ENCODE results near the gene C10orf67.

Gene C10orf67

GRCh38 chr10:23381298-23382040 lies 36.9 kb upstream of the C10orf67 start:
- no peak for ATAC-seq
- TF ChIP-seq TSHZ2 (CRISPR knock-in tag; IDR thresholded peaks at IDR 0.05) (no peak), ZNF70 (CRISPR knock-in tag; IDR thresholded peaks at IDR 0.05) (no peak), ZFP30 (CRISPR knock-in tag; IDR thresholded peaks at IDR 0.05) (no peak), BACH2 (CRISPR knock-in tag; IDR thresholded peaks at IDR 0.05; ENCODE audit: borderline replicate concordance) (no peak), OSR1 (CRISPR knock-in tag; IDR thresholded peaks at IDR 0.05) (no peak), CREB5 (CRISPR knock-in tag; IDR thresholded peaks at IDR 0.05; ENCODE audit: low read depth) (no peak), ZC3H10 (CRISPR knock-in tag; IDR thresholded peaks at IDR 0.05) (no peak), ZNF565 (CRISPR knock-in tag; conservative IDR thresholded peaks at IDR 0.05; ENCODE audit: low read depth) (no peak), ZNF8 (CRISPR knock-in tag; IDR thresholded peaks at IDR 0.05) (no peak)

GRCh38 chr10:23379686-23380085 lies 35.1 kb upstream of the C10orf67 start:
- TF ChIP-seq CSRNP3 (CRISPR knock-in tag; IDR thresholded peaks at IDR 0.05) (no peak), ZC3H10 (CRISPR knock-in tag; IDR thresholded peaks at IDR 0.05) (no peak), PATZ1 (CRISPR knock-in tag; IDR thresholded peaks at IDR 0.05; ENCODE audit: borderline replicate concordance) (no peak), CREB5 (CRISPR knock-in tag; IDR thresholded peaks at IDR 0.05; ENCODE audit: low read depth) (no peak), ARNTL (CRISPR knock-in tag; IDR thresholded peaks at IDR 0.05; ENCODE audit: borderline replicate concordance, low read depth) (no peak), ZNF8 (CRISPR knock-in tag; IDR thresholded peaks at IDR 0.05) (no peak), ZFP3 (CRISPR knock-in tag; IDR thresholded peaks at IDR 0.05) (no peak), CSDC2 (CRISPR knock-in tag; IDR thresholded peaks at IDR 0.05) (no peak), ZNF565 (CRISPR knock-in tag; conservative IDR thresholded peaks at IDR 0.05; ENCODE audit: low read depth) (no peak), SNAI2 (CRISPR knock-in tag; IDR thresholded peaks at IDR 0.05) (no peak), ZFP30 (CRISPR knock-in tag; IDR thresholded peaks at IDR 0.05) (no peak), TOX (CRISPR knock-in tag; IDR thresholded peaks at IDR 0.05; ENCODE audit: borderline replicate concordance) (no peak), PPARA (CRISPR knock-in tag; IDR thresholded peaks at IDR 0.05; ENCODE audit: borderline replicate concordance) (no peak)
- no peak for ATAC-seq

- no peak for ATAC-seq
- TF ChIP-seq ZC3H10 (CRISPR knock-in tag; IDR thresholded peaks at IDR 0.05) (no peak), ESRRG (CRISPR knock-in tag; IDR thresholded peaks at IDR 0.05) (no peak), ZNF8 (CRISPR knock-in tag; IDR thresholded peaks at IDR 0.05) (no peak), POU6F1 (CRISPR knock-in tag; IDR thresholded peaks at IDR 0.05; ENCODE audit: borderline replicate concordance, low read depth) (no peak), CSDC2 (CRISPR knock-in tag; IDR thresholded peaks at IDR 0.05) (no peak), ZNF70 (CRISPR knock-in tag; IDR thresholded peaks at IDR 0.05) (no peak), TSHZ2 (CRISPR knock-in tag; IDR thresholded peaks at IDR 0.05) (no peak), SNAI2 (CRISPR knock-in tag; IDR thresholded peaks at IDR 0.05) (no peak), CREB5 (CRISPR knock-in tag; IDR thresholded peaks at IDR 0.05; ENCODE audit: low read depth) (no peak), ISL1 (CRISPR knock-in tag; IDR thresholded peaks at IDR 0.05) (no peak)
These were observed 31.6 kb upstream of the C10orf67 start for GRCh38 chr10:23376229-23376655.
